ENCODE measurements around the gene LDLRAP1.
"Not testable (repeated sequence)": the region's sequence is repeated elsewhere in the genome, so short reads cannot be mapped to it uniquely, and the experiment has no call there.

- not testable (repeated sequence) for TF ChIP-seq CTCF (IDR thresholded peaks at IDR 0.05; ENCODE audit: insufficient read depth, low read depth, low read length); EZH2 (IDR thresholded peaks at IDR 0.05; ENCODE audit: insufficient read depth, low read length)
Measured at GRCh38 chr1:25600971-25601699, 57.7 kb downstream of the LDLRAP1 start.

Data from astrocyte (in vitro differentiated cells and primary cell).